ENCODE data around the gene GPR18.

The GPR18 gene

DNA sequence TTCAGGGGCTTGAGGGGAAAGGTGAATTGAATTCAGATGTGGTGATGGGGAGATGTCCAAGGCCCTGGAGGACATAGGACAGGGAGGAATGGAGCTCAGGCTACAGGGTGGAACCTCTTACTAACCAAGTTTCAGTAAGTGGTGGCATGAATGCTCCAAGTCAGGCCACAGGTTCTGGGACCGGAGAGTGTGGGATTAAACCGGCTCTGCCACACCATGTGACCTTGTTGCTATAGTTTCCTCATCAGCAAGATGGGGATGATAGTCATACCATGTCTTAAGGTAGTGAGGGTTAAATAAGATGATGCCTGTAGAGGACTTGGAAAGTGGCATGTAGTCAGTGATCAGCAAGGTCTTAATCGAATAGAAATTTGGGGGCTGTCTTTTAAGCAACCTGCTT is 32.7 kb upstream of the GPR18 start:
- DNase-seq (ENCODE audit: low read depth), result no peak

DNA sequence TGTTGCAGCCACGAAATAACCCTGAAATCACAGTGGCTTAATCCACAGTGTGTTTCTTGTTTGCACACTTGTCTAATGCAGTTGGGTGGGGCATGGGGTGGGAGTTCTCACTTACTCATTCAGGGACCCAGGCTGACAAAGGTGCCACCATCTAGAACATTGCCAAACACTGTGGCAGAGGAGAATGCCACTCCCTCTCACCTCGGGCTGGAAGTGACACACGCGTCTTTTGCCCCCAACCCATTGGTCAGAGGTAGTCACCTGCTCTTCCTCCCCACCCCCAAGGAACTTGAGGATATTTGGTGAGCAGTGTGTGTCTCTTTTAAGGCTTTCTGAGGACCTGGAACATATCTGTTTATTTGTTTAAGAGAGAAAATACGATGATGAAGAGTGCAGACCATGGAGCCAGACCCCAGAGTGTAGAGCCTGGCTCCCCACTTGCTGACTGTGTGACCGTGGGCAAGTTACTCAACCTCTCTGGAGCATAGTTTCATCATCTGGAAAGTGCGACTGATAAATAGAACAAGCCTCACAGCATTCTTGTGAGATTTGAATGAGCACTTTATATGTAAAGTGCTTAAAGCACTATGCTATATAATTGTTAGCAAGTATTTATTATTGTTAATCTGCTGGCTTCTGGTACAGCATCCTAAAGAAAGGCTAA is 31.6 kb upstream of the GPR18 start:
- no peak for DNase-seq (ENCODE audit: low read depth)

DNA sequence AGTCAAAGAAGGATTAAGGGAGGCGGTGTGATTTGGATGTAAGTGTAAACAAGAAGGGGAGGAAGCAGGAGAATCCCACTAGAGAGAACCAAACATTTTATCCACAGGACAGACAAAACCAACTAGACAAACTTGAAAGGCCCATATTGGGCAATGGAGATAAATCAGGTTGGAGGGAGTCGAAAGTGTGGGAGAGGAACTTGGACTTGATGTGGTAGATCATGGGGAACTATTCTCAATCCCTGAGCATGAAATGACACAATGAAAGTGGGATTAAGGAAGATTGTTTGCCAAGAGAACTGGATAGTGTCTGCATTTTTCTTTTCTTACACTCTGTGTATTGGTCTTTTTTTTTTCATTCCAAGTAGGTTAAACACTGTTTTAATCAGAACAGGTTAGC is 31.1 kb upstream of the GPR18 start:
- no peak for DNase-seq (ENCODE audit: low read depth)

DNA sequence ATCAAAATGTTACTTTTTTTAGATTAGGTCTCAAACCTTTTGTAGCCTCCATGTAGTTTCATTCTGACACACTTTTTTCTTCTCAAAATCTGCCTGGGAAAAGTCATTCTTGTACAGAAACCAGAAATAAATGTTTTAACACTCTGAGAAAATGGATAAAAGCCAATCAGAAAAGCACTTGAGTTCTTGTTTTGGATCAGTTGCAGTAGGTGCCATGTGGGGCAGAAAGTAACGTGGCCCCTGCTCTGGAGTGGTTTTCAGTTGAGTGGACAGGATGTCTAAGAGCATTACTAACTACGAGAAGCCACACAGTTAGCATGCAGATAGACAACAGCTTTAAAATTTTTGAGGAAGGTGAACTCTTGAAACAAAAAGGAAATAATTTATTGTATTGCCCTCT is 29.9 kb upstream of the GPR18 start:
- DNase-seq (ENCODE audit: low read depth), result no peak

DNA sequence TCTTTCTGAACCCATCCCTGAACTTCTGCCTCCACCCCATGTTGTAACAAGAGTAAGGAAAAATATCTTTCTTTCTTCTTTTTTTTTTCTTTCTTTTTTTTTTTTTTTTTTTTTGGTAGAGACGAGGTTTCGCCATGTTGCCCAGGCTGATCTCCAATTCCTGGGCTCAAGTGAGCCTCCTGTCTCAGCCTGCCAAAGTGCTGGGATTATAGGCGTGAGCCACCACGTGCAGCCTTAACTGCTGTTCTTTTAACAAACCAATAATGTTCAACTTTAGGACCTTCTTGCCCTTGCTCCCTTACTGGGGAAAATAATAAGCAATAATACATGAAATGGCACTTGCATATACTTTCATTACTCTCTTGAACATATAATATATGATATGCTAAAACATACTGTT is 29.4 kb upstream of the GPR18 start:
- no peak for DNase-seq (ENCODE audit: low read depth)

DNA sequence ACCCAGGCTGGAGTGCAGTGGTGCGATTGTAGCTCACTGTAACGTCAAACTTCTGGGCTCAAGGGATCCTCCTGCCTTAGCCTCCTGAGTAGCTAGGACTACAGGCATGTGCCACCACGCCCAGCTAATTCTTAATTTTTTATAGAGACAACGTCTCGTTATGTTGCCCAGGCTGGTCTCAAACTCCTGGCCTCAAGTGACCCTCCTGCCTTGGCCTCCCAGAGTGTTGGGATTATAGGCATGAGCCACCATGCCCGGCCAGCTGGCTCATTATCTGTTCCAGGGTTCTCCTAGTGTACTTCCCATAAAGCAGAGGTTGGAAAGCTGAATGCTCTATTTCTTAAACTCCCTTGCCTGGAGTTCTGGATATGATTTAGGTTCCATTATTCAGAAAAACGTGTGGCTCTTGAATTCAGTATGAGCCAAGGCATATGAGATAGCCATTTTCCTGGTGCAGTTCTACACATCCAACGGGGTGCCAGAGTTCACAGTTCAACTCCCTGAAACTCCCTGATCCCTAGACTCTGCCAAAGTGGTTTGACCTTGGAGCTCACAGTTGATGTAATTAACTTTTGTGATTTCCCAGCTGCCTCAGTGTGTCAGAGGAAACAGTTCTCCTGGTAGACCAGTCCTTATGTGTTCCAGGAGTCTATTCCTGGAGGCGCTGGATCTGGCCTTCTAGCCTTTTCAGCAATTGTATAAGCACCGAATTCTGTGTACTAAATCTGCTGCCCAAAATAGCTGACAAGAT is 27.4 kb upstream of the GPR18 start:
- no peak for DNase-seq (ENCODE audit: low read depth)

DNA sequence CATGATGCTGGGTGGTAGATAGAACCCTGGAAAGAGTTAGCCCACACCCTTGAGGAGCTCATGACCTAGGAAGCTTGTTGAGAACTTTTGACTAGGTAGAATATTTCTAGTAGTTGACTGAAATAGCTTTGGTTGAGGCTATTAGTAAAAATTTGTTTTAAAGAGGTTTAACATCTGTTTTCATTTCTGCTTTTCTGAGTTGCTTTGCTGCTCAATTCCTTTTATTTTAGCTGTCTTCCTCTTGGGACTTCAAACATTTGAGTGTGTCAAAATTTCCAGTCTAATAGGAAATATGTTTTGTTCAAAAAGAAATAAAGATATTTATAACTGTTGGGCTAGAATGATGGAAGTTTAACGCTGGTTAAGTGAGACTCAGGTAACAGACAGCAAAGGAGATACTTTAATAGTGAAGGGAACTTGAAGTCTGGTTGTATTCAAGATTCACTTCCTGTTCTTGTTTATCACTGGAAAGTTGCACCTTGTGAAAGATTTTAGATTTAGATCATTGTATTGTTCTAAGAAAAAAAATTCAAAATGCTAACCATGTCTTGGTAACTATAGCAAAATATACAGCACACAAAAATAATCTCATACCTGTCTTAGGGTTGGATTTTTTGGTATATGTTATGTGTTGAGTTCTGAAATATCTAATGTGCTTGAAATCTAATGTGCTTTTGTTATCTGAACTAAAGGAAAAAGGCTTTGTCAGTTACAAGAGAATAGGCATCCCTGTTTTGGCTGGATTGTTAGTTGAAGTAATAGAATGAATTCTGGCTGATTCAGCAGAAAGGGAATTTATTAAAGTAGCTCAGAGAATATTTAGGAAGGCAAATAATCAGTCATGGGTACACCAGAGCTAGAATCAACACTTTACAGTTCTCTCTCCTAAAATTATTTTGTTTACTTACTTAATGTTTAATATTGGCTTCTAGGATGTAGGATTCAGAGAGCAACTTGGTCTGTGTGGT is 24.4 kb upstream of the GPR18 start:
- no peak for DNase-seq (ENCODE audit: low read depth)

DNA sequence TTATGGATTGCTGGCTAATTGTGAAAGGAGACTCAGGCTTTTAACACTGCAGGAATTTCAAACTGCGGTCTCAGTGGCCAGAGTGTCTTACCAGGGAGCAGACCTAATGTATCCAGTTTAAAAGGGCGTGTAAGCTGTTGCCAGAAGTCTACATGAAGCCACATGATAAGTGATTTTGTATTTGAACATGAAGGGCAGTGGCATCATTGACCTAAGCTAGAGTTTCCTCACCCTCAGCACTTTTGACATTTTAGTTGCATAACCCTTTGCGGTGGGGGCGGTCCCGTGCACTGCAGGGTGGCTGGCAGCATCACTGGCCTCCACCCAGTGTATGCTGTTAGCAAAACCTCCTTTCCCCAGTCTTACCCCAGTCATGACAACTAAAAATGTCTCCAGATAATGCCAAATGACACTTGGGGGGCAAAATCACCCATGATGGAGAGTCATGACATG is 23.7 kb upstream of the GPR18 start:
- no peak for DNase-seq (ENCODE audit: low read depth)

DNA sequence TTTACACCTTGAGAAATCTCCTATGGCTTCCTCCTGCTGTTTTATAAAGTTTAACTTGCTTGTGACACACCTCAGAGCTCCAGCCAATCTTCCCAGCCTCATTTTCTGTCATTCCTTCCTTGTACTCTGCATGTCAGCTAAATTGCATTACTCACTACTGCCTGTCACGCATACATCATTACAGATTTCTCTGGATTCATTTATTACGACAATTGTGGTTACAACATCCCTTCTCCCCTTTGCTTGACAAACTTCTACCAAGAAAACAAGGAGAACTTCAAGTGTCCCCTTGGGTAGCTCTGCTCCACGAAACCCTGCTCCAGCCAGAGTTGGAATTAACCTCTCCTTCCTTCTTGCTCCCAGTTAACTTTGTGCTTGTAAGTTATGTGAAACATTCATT is 22.0 kb upstream of the GPR18 start:
- DNase-seq (ENCODE audit: low read depth), result no peak

DNA sequence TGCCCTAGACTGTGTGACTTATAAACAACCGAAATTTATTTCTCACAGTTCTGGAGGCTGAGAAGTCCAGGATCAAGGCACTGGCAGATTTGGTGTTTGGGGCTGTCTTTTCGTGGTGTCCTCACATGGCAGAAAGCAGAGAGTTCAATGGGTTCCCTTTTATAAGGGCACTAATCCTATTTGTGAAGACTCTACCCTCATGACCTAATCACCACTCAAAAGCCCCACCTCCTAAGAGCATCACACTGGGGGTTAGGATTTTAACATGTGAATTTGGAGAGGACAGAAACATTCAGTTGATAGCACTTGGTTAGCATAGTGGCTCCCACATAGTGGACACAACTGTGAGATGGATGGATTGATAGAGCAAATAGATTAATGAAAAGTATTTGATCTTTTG is 21.5 kb upstream of the GPR18 start:
- DNase-seq (ENCODE audit: low read depth), result no peak

DNA sequence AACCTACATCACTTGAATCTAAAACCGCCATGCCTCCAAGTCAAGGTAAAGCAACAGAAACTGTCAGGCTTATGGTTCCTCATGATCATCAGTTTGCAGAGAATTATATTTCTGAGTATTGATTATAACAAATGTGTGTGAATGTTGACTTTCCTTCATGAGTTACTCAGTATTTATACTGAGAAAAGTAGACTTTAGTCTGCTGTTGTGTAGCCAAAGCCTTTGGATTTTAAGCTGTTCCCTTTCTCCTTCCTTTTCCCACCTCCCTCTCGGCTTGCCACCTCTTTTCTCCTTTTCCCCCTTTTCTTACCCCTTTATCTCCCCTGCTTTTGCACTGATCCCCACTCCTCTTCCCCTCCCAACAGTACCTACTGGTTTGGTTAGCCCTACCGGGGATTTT is 20.7 kb upstream of the GPR18 start:
- no peak for DNase-seq (ENCODE audit: low read depth)

DNA sequence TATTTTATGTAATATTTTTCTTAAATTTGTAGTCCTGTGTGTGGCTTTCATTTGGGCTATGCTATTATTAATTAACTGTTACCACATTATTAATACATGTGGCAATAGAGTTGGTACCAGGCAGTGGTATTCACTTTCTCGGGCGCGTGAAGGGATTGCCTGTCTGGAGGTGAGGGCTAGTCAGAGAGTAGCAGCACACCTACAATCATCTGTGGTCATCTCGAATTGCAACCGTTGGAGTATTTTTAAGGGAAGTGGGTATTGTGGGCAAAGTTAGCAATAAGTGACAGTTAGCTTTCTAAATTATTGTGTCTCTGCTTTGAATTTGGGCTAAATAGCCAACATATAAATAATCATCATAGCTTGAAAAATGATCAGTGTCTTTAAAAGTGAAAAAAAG is 20.0 kb upstream of the GPR18 start:
- DNase-seq (ENCODE audit: low read depth), result no peak

DNA sequence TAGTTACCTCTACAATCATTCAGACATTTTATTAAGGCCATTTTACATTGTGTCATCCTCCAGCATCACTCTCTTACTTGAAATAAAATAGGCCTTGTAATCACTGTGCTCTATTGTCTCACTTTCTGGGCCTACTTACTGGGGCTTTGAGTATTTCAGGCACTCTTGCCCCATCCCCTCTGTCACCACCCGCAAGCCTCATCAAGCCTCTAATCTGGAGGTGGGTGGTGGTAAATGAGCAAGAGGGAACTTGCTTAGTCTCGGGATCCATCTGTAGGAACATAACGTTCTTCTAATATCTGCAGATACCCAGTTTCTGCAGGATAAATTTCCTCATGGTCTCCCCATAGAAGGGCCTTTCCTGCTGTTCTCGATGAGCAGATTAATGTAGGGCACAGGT is 19.4 kb upstream of the GPR18 start:
- no peak for DNase-seq (ENCODE audit: low read depth)

DNA sequence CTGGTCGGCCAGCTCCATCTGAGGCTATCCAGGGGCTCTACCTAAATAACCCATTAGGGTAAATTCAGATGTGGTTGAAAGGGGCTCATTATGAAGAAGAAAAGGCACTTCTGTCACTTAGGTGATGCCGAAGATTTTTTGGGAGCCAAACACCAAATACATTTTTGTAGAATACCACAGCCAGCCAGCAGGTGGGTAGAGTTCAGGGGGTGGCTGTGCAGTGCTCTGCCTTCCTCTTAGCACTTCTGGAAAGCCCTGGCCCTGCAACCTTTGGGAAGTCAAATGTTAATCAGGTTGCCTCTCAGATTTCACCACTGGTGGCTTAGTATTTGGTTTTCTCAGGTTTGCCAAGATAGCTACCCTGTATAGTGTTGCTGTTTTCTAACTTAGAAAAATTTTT is 18.5 kb upstream of the GPR18 start:
- no peak for DNase-seq (ENCODE audit: low read depth)

DNA sequence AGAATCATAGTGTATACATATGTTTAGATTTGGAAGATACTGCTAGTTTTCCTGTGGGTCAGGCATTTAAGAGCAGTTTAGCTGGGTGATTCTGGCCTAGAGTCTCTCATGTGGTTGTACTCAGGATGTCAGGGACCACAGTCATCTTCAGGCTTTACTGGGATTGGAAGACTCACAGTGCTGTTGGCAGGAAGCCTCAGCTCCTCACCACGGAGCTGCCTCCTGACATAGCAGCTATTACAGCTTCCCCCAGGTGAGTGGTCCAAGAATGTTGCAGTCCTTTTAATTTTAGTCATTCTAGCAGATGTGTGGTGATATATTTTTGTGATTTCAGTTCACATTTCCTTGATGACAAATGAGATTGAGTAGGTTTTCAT is 16.9 kb upstream of the GPR18 start:
- no peak for DNase-seq (ENCODE audit: low read depth)

DNA sequence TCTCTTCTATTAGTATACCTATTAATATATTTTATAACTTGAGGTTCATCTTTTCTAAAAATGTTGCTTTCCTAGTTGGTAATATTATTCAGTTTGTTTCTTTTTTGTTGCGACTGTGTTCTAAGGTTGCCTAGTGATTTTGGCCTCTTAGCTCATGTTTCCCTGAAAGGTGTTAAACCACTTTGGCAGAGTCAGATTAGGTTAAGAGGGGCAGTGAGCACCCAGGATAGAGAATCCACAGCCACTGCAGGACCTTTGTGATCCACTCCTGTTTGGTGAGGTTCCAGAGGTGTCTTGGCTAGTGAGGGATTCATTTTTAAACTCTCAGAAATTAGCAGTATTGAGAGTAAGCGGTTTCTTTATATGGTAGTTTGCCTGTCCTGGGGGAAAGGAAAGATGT is 14.9 kb upstream of the GPR18 start:
- no peak for DNase-seq (ENCODE audit: low read depth)

DNA sequence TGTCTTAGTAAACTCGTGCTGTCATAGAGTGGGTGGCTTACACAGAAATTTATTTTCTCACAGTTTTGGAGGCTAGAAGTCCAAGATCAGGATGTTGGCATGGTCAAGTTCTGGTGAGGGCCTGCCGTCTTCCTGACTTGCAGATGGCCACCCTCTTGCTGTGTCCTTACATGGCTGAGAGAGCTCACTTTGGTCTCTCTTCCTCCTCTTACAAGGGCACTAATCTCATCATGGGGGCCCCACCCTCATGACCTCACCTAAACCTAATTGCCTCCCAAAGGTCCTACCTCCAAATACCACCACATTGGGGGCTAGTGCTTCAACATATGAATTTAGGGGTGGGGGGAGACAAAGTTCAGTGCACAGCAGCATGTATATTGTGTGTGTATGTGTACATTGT is 14.3 kb upstream of the GPR18 start:
- DNase-seq (ENCODE audit: low read depth), result no peak

DNA sequence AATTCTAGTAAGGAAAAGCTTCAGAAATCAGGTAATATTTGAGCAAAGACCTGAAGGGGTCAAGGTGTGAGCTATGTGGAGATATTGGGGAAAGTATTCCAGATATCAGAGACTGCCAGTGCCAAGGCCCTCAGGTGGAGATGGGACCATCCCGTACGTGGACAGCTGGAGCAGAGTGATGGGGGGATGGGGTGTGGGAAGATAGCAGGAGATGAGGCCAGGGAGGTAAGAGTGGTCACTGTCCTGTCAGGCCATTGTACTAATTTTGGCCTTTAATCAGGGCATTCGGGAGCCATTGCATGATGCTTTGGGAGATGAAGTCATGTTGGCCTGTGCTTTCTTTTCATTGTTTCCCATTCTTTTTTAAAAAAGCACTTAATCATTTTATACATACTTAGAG is 13.1 kb upstream of the GPR18 start:
- no peak for DNase-seq (ENCODE audit: low read depth)

DNA sequence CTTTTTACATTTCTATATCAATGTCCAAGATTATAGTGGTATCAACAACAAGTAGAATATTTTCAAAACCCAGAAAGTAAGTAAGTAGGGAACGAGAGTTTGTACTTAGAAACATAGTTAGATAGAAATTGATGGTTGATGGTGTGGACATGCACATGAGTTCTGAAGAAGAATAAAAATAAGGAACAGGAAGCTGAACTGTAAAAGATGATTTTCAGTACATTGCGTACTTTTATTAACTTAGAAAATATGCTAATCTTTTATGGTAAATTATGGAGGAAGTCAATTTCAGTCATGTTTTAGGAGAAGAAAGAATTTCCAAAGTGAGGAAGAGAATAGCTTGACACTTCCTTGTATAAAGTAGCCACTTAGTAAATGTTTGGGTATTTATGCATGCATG is 12.3 kb upstream of the GPR18 start:
- no peak for DNase-seq (ENCODE audit: low read depth)

DNA sequence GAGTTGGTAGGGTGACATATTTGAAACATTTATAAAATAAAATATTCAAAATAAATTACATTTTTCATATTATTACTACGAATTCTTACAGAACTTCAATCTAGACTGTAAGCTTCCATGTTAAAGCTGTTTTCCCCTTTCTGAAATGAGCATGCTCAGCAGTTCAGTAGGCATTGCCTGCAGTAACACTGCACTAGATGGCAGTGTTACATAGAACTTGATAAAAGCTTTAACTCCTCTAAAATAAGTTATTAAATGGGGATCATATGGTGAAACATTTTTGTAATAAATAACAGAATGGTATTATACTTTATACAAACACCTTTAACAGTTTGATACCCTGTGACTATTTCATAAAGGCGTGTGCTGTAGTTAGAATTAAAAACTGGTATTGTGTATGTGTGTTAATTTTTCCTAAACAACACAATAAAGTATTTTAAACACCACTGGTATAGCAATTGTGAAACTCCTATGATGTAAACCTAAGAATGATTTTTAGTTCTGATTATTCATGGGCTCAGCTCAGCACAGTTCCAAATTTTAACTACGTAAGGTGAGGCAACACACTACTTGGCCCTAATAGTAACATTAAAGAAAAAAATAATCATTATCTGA is 11.6 kb upstream of the GPR18 start:
- DNase-seq (ENCODE audit: low read depth), result no peak

DNA sequence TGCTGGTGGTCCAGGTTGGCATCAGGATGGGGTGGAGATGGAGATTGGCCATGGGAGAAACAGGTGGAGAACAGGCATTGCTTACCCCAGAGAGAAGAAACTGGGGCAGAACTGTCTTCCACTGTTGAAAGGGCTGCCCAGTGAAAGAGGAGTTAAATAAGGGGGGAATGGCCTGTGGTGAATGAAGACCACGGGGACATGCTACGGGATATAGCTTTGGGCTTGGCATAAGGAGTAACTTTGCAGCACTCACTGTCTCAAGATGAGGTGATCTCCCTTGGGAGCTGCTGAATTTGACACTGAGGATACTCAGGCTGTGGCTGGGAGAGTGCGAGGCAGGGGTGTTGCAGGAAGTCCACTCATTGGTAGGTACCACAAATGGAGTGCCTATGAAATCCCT is 10.6 kb upstream of the GPR18 start:
- DNase-seq (ENCODE audit: low read depth), result no peak

DNA sequence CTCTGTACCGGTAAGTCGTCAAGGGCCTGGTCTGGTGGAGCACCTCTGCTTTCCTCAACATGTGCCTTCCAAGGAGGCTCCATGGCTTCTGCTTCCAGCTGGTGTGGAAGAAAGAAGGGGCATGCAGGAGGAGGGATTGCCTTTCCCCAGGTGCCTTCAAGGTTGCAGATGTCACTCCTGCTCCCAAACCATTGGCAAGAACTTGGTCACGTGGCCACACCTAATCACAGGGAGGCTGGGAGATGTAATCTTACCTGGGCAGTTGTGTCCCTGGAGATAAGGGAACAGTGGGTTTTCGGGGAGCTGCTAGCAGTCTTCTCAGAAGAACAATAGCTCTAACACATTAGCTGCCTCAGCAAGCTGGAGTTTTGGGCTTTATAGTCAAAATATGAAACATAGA is 9.7 kb upstream of the GPR18 start:
- DNase-seq (ENCODE audit: low read depth), result no peak

DNA sequence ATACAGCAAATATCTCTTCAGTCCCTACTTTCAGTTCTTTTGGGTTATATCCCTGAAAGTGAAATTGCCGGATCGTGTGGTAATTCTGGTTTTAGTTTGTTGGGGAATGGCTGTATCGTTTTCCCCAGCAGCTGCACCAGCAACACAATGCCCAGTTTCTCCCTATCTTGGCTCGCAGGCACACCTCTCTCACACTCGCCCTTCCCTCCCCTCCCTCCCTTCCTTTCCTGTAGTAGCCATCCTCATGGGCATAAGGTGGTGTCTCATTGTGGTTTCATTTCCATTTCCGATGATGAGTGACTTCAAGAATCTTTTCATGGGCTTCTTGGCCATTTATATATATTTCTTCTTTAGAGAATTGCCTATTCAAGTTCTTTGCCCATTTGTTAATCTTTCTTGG is 8.6 kb upstream of the GPR18 start:
- DNase-seq (ENCODE audit: low read depth), result no peak

All from stimulated activated CD8-positive, alpha-beta memory T cell treated with anti-CD3 and anti-CD28 coated beads, Interleukin-15, amount 100 ng/mL, for 24 hours (primary cell).